Upper lobe of left lung (tissue), 4 donors: Measurements from ENCODE around the gene SVIL.

Experiments
- EP300 ChIP-seq, 4 donors: sonication (generic); formaldehyde crosslinking; IDR thresholded peaks; one replicate each; pipeline ENCODE4 v1.5.1; 2017; ENCODE audit warnings: antibody characterized with exemption in 4 of 4, control low read depth in 2 of 4
- POLR2AphosphoS5 ChIP-seq, 2 donors: sonication (generic); formaldehyde crosslinking; IDR thresholded peaks; one replicate each; pipeline ENCODE4 v1.5.1; 2017; ENCODE audit warnings: antibody characterized with exemption in 2 of 2
- TF ChIP-seq, protein P1 (sequence below), 6 experiments: fragments of 450-650 bp in 4 of 6; fragments of 200-600 bp in 2 of 6; sonication (generic) in 2 of 6; IDR thresholded peaks; one replicate each; pipeline ENCODE4 v1.5.1; 2016 to 2019; ENCODE audit warnings: antibody characterized with exemption in 6 of 6

DNA sequence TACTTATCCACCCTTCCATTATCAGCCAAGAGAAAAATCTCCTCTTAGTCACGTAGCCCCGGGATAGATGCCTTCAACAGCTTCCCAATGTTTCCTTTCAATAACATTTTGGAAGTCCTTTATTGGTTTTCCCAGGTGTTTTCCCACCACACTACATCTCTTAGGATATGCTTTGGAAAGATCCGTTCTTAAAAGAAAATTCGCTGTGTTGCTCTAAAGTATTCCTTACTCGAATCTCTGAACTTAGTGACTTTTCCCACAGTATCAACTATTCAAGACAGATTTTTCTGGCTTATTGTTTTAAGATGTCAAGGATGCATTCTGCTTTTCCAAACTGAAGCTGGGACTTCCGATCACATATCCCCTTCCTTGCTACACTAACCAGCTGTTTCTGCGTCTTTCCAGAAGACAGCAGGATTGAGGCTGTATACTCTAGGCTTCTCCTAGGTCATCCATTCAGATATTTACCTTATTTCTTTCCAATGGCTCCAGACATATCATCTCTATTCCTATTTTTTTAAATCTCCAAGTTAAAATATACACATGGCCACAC, 36.5 kb upstream of the SVIL start:
- TF ChIP-seq, protein P1, sequence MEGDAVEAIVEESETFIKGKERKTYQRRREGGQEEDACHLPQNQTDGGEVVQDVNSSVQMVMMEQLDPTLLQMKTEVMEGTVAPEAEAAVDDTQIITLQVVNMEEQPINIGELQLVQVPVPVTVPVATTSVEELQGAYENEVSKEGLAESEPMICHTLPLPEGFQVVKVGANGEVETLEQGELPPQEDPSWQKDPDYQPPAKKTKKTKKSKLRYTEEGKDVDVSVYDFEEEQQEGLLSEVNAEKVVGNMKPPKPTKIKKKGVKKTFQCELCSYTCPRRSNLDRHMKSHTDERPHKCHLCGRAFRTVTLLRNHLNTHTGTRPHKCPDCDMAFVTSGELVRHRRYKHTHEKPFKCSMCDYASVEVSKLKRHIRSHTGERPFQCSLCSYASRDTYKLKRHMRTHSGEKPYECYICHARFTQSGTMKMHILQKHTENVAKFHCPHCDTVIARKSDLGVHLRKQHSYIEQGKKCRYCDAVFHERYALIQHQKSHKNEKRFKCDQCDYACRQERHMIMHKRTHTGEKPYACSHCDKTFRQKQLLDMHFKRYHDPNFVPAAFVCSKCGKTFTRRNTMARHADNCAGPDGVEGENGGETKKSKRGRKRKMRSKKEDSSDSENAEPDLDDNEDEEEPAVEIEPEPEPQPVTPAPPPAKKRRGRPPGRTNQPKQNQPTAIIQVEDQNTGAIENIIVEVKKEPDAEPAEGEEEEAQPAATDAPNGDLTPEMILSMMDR (IDR thresholded peaks at IDR 0.05) = no peak
- TF ChIP-seq POLR2AphosphoS5 (IDR thresholded peaks at IDR 0.05) (no peak), EP300 (IDR thresholded peaks at IDR 0.05) (no peak)
